BLaER1 (cell line): ENCODE results near the gene ARHGDIB.

Source experiments
- H3K27ac ChIP-seq: shearing (Covaris generic); formaldehyde crosslinking; 2 replicates; pipeline ENCODE4 v1.8.1; 2022
- H3K27me3 ChIP-seq: shearing (Covaris generic); formaldehyde crosslinking; 2 replicates; pipeline ENCODE4 v1.8.1; 2022
- H3K36me3 ChIP-seq: shearing (Covaris generic); formaldehyde crosslinking; 2 replicates; pipeline ENCODE4 v1.8.1; 2022
- H3K4me1 ChIP-seq: shearing (Covaris generic); formaldehyde crosslinking; 2 replicates; pipeline ENCODE4 v1.8.1; 2022
- H3K4me2 ChIP-seq: shearing (Covaris generic); formaldehyde crosslinking; 2 replicates; pipeline ENCODE4 v1.8.1; 2022
- H3K4me3 ChIP-seq: shearing (Covaris generic); formaldehyde crosslinking; 2 replicates; pipeline ENCODE4 v1.8.1; 2022
- H3K9ac ChIP-seq: shearing (Covaris generic); formaldehyde crosslinking; 2 replicates; pipeline ENCODE4 v1.8.1; 2022
- H3K9me3 ChIP-seq: shearing (Covaris generic); formaldehyde crosslinking; 2 replicates; pipeline ENCODE4 v1.8.1; 2022
- H4K20me1 ChIP-seq: shearing (Covaris generic); formaldehyde crosslinking; 2 replicates; pipeline ENCODE4 v1.8.1; 2022
- Cebpa-rat ChIP-seq: shearing (Covaris generic); IDR thresholded peaks from 2 replicates; pipeline ENCODE4 v1.8.1; 2022

ARHGDIB gene

GRCh38 chr12:14924541-14924940 is 36.9 kb downstream of the ARHGDIB start:
- H3K27me3 ChIP-seq = no peaks in the 10 kb centered on the region
- no peak overlapping the region for H3K4me2 ChIP-seq
- H3K9me3 ChIP-seq = no peaks in the 10 kb centered on the region
- no peak overlapping the region for H3K9ac ChIP-seq
- H4K20me1 ChIP-seq = no peaks in the 10 kb centered on the region
- no peak overlapping the region for H3K27ac ChIP-seq
- no peak overlapping the region for H3K4me3 ChIP-seq
- H3K36me3 ChIP-seq = peaks cover 33% of the 10 kb centered on the region
- no peak for TF ChIP-seq Cebpa-rat
- peaks cover 8% of the 10 kb centered on the region for H3K4me1 ChIP-seq

GRCh38 chr12:14923944-14924343 is 37.5 kb downstream of the ARHGDIB start:
- Histone ChIP-seq H3K27me3 (no peaks in the 10 kb centered on the region), H3K27ac (no peak overlapping the region), H4K20me1 (no peaks in the 10 kb centered on the region), H3K4me2 (no peak overlapping the region), H3K9me3 (no peaks in the 10 kb centered on the region), H3K36me3 (peaks cover 36% of the 10 kb centered on the region), H3K9ac (no peak overlapping the region), H3K4me3 (no peak overlapping the region), H3K4me1 (peaks cover 8% of the 10 kb centered on the region)
- TF ChIP-seq Cebpa-rat = no peak

- Histone ChIP-seq H3K9ac (no peak overlapping the region), H3K27ac (no peak overlapping the region), H3K36me3 (peaks cover 55% of the 10 kb centered on the region), H3K9me3 (no peaks in the 10 kb centered on the region), H3K4me3 (no peak overlapping the region), H4K20me1 (no peaks in the 10 kb centered on the region), H3K4me2 (no peak overlapping the region), H3K4me1 (peaks cover 8% of the 10 kb centered on the region), H3K27me3 (no peaks in the 10 kb centered on the region)
- no peak for TF ChIP-seq Cebpa-rat
Measured at GRCh38 chr12:14921218-14921617, 40.2 kb downstream of the ARHGDIB start.

- Histone ChIP-seq H3K9me3 (no peaks in the 10 kb centered on the region), H3K4me3 (no peak overlapping the region), H4K20me1 (no peaks in the 10 kb centered on the region), H3K4me2 (no peak overlapping the region), H3K9ac (no peak overlapping the region), H3K27ac (no peak overlapping the region), H3K27me3 (no peaks in the 10 kb centered on the region), H3K36me3 (peaks cover 61% of the 10 kb centered on the region), H3K4me1 (peaks cover 8% of the 10 kb centered on the region)
- TF ChIP-seq Cebpa-rat = no peak
Measured at GRCh38 chr12:14920475-14921126, 40.8 kb downstream of the ARHGDIB start.

- H3K9ac ChIP-seq = no peak overlapping the region
- no peak overlapping the region for H3K4me3 ChIP-seq
- TF ChIP-seq Cebpa-rat = no peak
- H4K20me1 ChIP-seq = no peaks in the 10 kb centered on the region
- H3K4me2 ChIP-seq = no peak overlapping the region
- no peaks in the 10 kb centered on the region for H3K9me3 ChIP-seq
- H3K4me1 ChIP-seq = peaks cover 8% of the 10 kb centered on the region
- no peak overlapping the region for H3K27ac ChIP-seq
- H3K36me3 ChIP-seq = peaks cover 69% of the 10 kb centered on the region
- H3K27me3 ChIP-seq = no peaks in the 10 kb centered on the region
Measured at GRCh38 chr12:14919455-14919854, 41.9 kb downstream of the ARHGDIB start.

GRCh38 chr12:14915736-14916135 is 45.7 kb downstream of the ARHGDIB start:
- Histone ChIP-seq H4K20me1 (no peaks in the 10 kb centered on the region), H3K9me3 (no peaks in the 10 kb centered on the region; the same call in 1 of the 2 replicates), H3K27me3 (no peaks in the 10 kb centered on the region), H3K4me1 (peaks cover 1% of the 10 kb centered on the region), H3K27ac (no peak overlapping the region), H3K4me2 (no peak overlapping the region), H3K36me3 (peaks cover 88% of the 10 kb centered on the region), H3K4me3 (no peak overlapping the region), H3K9ac (no peak overlapping the region)
- TF ChIP-seq Cebpa-rat = no peak

- no peak overlapping the region for H3K4me2 ChIP-seq
Measured at GRCh38 chr12:14913381-14913781, 48.0 kb downstream of the ARHGDIB start.

GRCh38 chr12:14911131-14911530 is 50.3 kb downstream of the ARHGDIB start:
- no peaks in the 10 kb centered on the region for H3K4me1 ChIP-seq
- no peak overlapping the region for H3K9ac ChIP-seq
- no peak overlapping the region for H3K4me2 ChIP-seq
- H3K27ac ChIP-seq = no peak overlapping the region
- no peaks in the 10 kb centered on the region for H3K27me3 ChIP-seq
- no peaks in the 10 kb centered on the region for H4K20me1 ChIP-seq
- H3K4me3 ChIP-seq = no peak overlapping the region
- H3K36me3 ChIP-seq = peaks cover 42% of the 10 kb centered on the region
- no peaks in the 10 kb centered on the region; the same call in 1 of the 2 replicates for H3K9me3 ChIP-seq
- TF ChIP-seq Cebpa-rat = no peak

More at GRCh38 chr12:14913381-14913781, 48.0 kb downstream of the ARHGDIB start:
- Histone ChIP-seq H3K27me3 (no peaks in the 10 kb centered on the region), H4K20me1 (no peaks in the 10 kb centered on the region), H3K27ac (no peak overlapping the region), H3K36me3 (peaks cover 64% of the 10 kb centered on the region), H3K9ac (no peak overlapping the region), H3K4me1 (no peaks in the 10 kb centered on the region), H3K4me3 (no peak overlapping the region), H3K9me3 (no peaks in the 10 kb centered on the region; the same call in 1 of the 2 replicates)
- no peak for TF ChIP-seq Cebpa-rat

- Histone ChIP-seq H3K4me1 (peaks cover 2% of the 10 kb centered on the region; the same call in 1 of the 2 replicates), H3K9ac (no peak overlapping the region), H3K27ac (no peak overlapping the region), H3K36me3 (peaks cover 33% of the 10 kb centered on the region), H3K4me3 (no peak overlapping the region), H3K9me3 (no peaks in the 10 kb centered on the region; the same call in 1 of the 2 replicates), H3K27me3 (no peaks in the 10 kb centered on the region), H4K20me1 (no peaks in the 10 kb centered on the region), H3K4me2 (no peak overlapping the region)
- TF ChIP-seq Cebpa-rat = no peak
Measured at GRCh38 chr12:14910090-14910915, 51.1 kb downstream of the ARHGDIB start.

- Histone ChIP-seq H3K4me1 (peaks cover 8% of the 10 kb centered on the region; the same call in 1 of the 2 replicates), H3K9me3 (no peaks in the 10 kb centered on the region; the same call in 1 of the 2 replicates), H3K9ac (no peak overlapping the region), H3K4me2 (no peak overlapping the region), H3K27me3 (no peaks in the 10 kb centered on the region), H4K20me1 (no peaks in the 10 kb centered on the region), H3K36me3 (peaks cover 10% of the 10 kb centered on the region), H3K4me3 (no peak overlapping the region), H3K27ac (no peak overlapping the region)
- TF ChIP-seq Cebpa-rat = no peak
Measured at GRCh38 chr12:14907953-14908352, 53.4 kb downstream of the ARHGDIB start.
